ENCODE measurements around the gene CC2D2A.

Gene CC2D2A

DNA sequence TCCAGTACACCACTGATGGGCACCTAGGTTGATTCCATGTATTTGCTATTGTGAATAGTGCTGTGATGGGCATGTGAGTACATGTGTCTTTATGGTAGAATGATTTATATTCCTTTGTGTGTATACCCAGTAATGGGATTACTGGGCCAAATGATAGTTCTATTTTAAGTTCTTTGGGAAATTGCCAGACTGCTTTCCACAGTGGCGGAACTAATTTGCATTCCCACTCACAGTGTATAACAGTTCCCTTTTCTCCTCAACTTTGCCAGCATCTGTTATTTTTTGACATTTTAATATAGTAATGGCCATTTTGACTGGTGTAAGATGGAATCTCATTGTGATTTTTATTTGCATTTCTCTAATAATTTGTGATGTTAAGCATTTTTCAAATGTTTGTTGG lies 25.9 kb downstream of the CC2D2A start:
- no peak overlapping the region for H3K27ac ChIP-seq (ENCODE audit: low read length)
- no peak overlapping the region for H3K4me3 ChIP-seq (ENCODE audit: low read length)
- peaks cover 3% of the 10 kb centered on the region; the same call in 1 of the 2 replicates for H3K9me3 ChIP-seq (ENCODE audit: insufficient read depth, low read depth, low read length)
- no peak overlapping the region for H3K9ac ChIP-seq (ENCODE audit: low read depth, low read length)
- no peaks in the 10 kb centered on the region for H3K4me1 ChIP-seq (ENCODE audit: insufficient read depth, low read length)
- H3K36me3 ChIP-seq (ENCODE audit: insufficient read depth, low read depth, low read length) = no peaks in the 10 kb centered on the region
- H3K27me3 ChIP-seq (ENCODE audit: insufficient read depth, low read length) = no peaks in the 10 kb centered on the region

DNA sequence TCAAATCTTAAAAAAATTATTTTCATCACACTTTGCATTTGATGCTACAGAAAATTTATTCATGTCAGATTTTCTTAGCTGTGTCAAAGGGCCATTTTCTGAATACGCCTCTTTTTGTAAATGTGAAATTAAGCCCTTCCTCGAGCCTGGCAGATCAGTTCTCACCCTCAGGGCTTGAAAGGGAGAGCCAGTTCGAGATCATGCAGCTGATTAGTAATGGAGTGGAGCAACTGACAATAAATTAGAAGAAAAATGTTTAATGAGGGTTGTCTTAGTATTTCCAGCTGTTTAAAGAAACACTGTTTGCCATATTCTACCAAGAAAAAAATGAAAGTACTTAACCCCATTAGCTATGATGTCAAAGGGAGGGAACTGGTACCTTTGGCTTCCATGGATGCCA lies 28.7 kb downstream of the CC2D2A start:
- H3K4me3 ChIP-seq (ENCODE audit: low read length) = no peak overlapping the region
- no peak overlapping the region for H3K9ac ChIP-seq (ENCODE audit: low read depth, low read length)
- H3K27ac ChIP-seq (ENCODE audit: low read length) = no peak overlapping the region
- no peaks in the 10 kb centered on the region for H3K27me3 ChIP-seq (ENCODE audit: insufficient read depth, low read length)
- H3K36me3 ChIP-seq (ENCODE audit: insufficient read depth, low read depth, low read length) = 0 out of 2 replicates have a peak, but pooled peaks cover 1% of the 10 kb centered on the region
- peaks cover 12% of the 10 kb centered on the region for H3K4me1 ChIP-seq (ENCODE audit: insufficient read depth, low read length)
- peaks cover 3% of the 10 kb centered on the region; the same call in 1 of the 2 replicates for H3K9me3 ChIP-seq (ENCODE audit: insufficient read depth, low read depth, low read length)

DNA sequence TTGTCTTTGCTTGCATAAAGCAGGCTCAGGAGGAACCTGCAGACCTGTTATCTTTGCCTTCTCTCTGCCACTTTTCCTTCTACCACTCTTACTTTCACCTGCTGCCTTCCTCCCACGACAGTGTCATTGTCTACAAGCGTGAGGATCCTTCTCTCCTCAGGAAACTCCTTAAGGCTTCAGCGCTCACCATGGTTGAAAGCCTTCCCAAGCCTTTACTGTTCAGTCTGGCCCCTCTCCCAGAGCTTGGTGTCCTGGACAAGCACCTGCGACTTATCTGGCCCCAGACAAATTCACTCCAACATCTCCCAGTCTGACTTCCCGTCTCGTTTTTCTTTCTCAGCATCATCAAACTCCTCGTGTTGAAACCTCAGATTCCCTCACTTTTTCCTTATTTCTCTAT lies 31.0 kb downstream of the CC2D2A start:
- Histone ChIP-seq H3K9me3 (ENCODE audit: insufficient read depth, low read depth, low read length) (peaks cover 3% of the 10 kb centered on the region; the same call in 1 of the 2 replicates), H3K36me3 (ENCODE audit: insufficient read depth, low read depth, low read length) (0 out of 2 replicates have a peak, but pooled peaks cover 5% of the 10 kb centered on the region), H3K27ac (ENCODE audit: low read length) (no peak overlapping the region), H3K27me3 (ENCODE audit: insufficient read depth, low read length) (no peaks in the 10 kb centered on the region), H3K9ac (ENCODE audit: low read depth, low read length) (no peak overlapping the region), H3K4me3 (ENCODE audit: low read length) (no peak overlapping the region), H3K4me1 (ENCODE audit: insufficient read depth, low read length) (peaks cover 12% of the 10 kb centered on the region)

DNA sequence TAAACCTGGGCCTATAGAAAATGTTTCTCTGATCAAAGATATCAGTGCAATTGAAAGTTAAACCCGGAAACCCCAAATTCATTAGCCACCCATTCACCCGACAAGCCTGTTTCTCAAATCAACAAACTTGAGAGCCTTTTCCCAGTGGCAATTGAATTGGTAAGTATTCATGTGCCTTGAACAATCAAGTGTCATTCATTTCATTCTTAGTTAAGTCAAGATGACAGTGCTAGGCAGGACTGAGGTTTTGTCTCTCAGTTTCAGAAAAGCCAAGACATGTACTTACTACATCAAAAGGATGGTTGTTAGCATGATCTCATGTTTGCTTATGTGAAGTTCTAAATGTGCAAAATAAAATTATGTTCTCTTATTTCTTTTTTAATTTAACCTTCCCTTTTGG lies 32.3 kb downstream of the CC2D2A start:
- H3K9ac ChIP-seq (ENCODE audit: low read depth, low read length) = no peak overlapping the region
- H3K27ac ChIP-seq (ENCODE audit: low read length) = no peak overlapping the region
- H3K4me1 ChIP-seq (ENCODE audit: insufficient read depth, low read length) = peaks cover 14% of the 10 kb centered on the region
- H3K4me3 ChIP-seq (ENCODE audit: low read length) = no peak overlapping the region
- 0 out of 2 replicates have a peak, but pooled peaks cover 5% of the 10 kb centered on the region for H3K36me3 ChIP-seq (ENCODE audit: insufficient read depth, low read depth, low read length)
- H3K27me3 ChIP-seq (ENCODE audit: insufficient read depth, low read length) = no peaks in the 10 kb centered on the region
- no peaks in the 10 kb centered on the region; the same call in 1 of the 2 replicates for H3K9me3 ChIP-seq (ENCODE audit: insufficient read depth, low read depth, low read length)

DNA sequence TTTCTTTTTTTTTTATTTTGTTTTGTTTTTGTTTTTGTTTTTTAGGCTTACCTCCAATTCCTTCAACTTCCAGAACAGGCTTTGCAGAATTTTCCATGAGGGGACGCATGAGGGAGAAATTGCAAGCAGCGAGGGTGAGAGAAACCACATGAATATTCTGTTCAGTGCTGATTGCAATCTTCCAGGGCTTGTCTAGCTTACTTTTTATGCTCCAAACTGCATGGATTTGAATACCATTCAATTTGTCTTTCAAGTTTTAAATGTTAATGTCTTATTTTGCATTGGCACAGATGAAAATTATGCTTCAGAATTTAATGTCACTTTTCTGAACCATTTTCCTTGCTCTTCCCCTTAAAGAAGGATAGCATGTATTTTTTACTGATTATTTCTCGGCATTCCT lies 32.7 kb downstream of the CC2D2A start:
- Histone ChIP-seq H3K27ac (ENCODE audit: low read length) (no peak overlapping the region), H3K27me3 (ENCODE audit: insufficient read depth, low read length) (no peaks in the 10 kb centered on the region), H3K4me3 (ENCODE audit: low read length) (no peak overlapping the region), H3K9me3 (ENCODE audit: insufficient read depth, low read depth, low read length) (no peaks in the 10 kb centered on the region; the same call in 1 of the 2 replicates), H3K36me3 (ENCODE audit: insufficient read depth, low read depth, low read length) (0 out of 2 replicates have a peak, but pooled peaks cover 5% of the 10 kb centered on the region), H3K4me1 (ENCODE audit: insufficient read depth, low read length) (peaks cover 14% of the 10 kb centered on the region), H3K9ac (ENCODE audit: low read depth, low read length) (no peak overlapping the region)

DNA sequence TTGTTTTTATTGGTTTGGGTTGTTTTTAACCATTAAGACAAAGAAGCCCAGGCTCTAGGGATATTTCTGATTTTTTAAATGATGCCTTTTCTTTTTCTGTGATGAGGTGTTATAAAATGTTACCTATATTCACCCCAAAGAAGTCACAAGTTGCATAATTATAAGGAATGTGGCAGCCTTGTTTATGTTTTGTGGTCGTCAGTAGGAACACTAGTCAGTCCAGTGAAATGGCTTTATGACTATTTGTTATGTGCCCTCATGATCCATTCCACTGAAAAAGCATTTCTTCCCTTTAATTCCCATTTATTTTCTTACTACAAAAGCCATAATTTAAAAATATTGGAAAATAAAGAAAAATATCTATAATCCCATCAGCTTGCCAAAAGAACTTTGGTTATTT lies 34.4 kb downstream of the CC2D2A start:
- Histone ChIP-seq H3K36me3 (ENCODE audit: insufficient read depth, low read depth, low read length) (0 out of 2 replicates have a peak, but pooled peaks cover 5% of the 10 kb centered on the region), H3K27me3 (ENCODE audit: insufficient read depth, low read length) (no peaks in the 10 kb centered on the region), H3K9me3 (ENCODE audit: insufficient read depth, low read depth, low read length) (no peaks in the 10 kb centered on the region), H3K9ac (ENCODE audit: low read depth, low read length) (no peak overlapping the region), H3K4me3 (ENCODE audit: low read length) (no peak overlapping the region), H3K27ac (ENCODE audit: low read length) (no peak overlapping the region), H3K4me1 (ENCODE audit: insufficient read depth, low read length) (peaks cover 14% of the 10 kb centered on the region)

DNA sequence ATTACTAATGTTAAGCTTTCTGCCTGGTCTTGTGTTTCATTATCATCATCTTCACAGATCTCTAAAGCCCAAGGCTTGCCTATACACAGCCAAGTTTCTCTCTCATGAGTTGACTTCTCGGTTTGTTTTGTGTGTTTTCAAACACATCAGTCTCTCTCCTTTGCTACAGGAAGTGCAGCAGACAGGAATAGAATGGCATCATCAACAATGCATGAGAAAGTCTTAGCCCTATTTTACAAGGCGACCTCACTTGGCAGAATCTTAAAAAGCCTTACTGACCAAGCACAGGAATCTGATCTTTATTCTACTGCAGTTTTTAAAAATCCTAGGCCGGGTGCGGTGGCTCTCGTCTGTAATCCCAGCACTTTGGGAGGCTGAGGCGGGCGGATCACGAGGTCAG lies 36.8 kb downstream of the CC2D2A start:
- Histone ChIP-seq H3K9ac (ENCODE audit: low read depth, low read length) (no peak overlapping the region), H3K27me3 (ENCODE audit: insufficient read depth, low read length) (no peaks in the 10 kb centered on the region), H3K4me3 (ENCODE audit: low read length) (no peak overlapping the region), H3K4me1 (ENCODE audit: insufficient read depth, low read length) (peaks cover 8% of the 10 kb centered on the region), H3K36me3 (ENCODE audit: insufficient read depth, low read depth, low read length) (peaks cover 14% of the 10 kb centered on the region; the same call in 1 of the 2 replicates), H3K9me3 (ENCODE audit: insufficient read depth, low read depth, low read length) (no peaks in the 10 kb centered on the region), H3K27ac (ENCODE audit: low read length) (no peak overlapping the region)

DNA sequence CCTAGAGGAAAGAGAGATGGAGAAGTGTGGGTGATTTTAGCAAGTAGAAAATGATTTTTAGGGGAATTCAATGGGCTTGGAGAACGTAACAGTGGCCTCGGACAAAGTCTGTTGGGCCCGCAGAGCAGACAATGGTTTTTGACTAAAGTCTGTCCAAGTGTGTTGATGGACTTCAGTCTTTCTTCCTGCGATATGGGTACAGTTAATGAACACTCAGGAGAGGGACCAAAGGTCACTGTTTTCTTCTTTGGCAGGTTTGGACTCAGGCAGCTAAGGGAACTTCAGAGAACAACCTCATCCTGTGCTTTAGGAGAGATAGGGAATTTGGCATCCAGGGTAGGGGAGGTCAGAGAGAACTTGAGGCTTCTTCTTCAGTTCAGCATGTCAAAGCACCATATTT lies 38.0 kb downstream of the CC2D2A start:
- Histone ChIP-seq H3K4me1 (ENCODE audit: insufficient read depth, low read length) (peaks cover 2% of the 10 kb centered on the region; the same call in 1 of the 2 replicates), H3K36me3 (ENCODE audit: insufficient read depth, low read depth, low read length) (peaks cover 18% of the 10 kb centered on the region; the same call in 1 of the 2 replicates), H3K9me3 (ENCODE audit: insufficient read depth, low read depth, low read length) (no peaks in the 10 kb centered on the region), H3K9ac (ENCODE audit: low read depth, low read length) (no peak overlapping the region), H3K27ac (ENCODE audit: low read length) (no peak overlapping the region), H3K4me3 (ENCODE audit: low read length) (no peak overlapping the region), H3K27me3 (ENCODE audit: insufficient read depth, low read length) (no peaks in the 10 kb centered on the region)

DNA sequence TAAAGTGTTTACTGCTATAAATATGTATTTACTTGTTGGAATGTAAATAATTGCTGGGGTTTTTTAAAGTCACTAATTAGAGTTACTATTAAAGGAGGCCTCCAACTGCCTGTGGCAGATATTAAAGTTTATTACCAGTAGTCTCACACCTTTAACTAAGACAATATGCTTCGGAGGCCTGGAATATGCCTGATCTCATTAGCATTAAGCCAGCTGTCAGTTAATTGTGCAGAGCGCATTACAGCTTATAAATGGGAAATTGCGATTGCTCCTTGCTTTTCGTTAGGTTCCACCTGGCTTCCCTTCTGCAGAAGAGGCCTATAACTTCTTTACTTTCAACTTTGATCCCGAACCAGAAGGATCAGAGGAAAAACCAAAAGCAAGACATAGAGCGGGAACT lies 41.3 kb downstream of the CC2D2A start:
- no peak overlapping the region for H3K9ac ChIP-seq (ENCODE audit: low read depth, low read length)
- H3K27me3 ChIP-seq (ENCODE audit: insufficient read depth, low read length) = no peaks in the 10 kb centered on the region
- no peak overlapping the region for H3K4me3 ChIP-seq (ENCODE audit: low read length)
- peaks cover 13% of the 10 kb centered on the region; the same call in 1 of the 2 replicates for H3K36me3 ChIP-seq (ENCODE audit: insufficient read depth, low read depth, low read length)
- H3K9me3 ChIP-seq (ENCODE audit: insufficient read depth, low read depth, low read length) = no peaks in the 10 kb centered on the region
- no peak overlapping the region for H3K27ac ChIP-seq (ENCODE audit: low read length)
- peaks cover 2% of the 10 kb centered on the region; the same call in 1 of the 2 replicates for H3K4me1 ChIP-seq (ENCODE audit: insufficient read depth, low read length)

DNA sequence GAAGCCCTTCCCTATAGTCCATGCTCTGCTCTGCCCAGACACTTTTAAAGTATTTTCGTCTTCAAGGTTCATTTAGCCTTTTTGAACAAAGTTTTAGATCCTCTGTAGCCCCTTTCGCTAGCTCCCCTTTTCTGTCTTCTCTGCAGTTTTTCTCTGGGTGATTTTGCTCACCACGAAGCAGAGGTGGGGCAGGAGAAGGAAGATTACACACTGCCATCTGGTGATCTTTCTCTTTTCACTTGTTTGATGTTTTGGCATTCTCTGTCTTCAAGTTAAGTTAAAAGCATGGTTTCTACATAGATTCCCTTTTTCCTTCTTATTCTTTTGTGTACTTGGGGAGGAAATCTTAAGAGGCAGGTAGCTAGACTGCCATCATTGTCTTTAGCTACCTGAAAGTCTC lies 43.9 kb downstream of the CC2D2A start:
- Histone ChIP-seq H3K36me3 (ENCODE audit: insufficient read depth, low read depth, low read length) (peaks cover 27% of the 10 kb centered on the region), H3K9ac (ENCODE audit: low read depth, low read length) (no peak overlapping the region), H3K4me1 (ENCODE audit: insufficient read depth, low read length) (no peaks in the 10 kb centered on the region), H3K27ac (ENCODE audit: low read length) (no peak overlapping the region), H3K9me3 (ENCODE audit: insufficient read depth, low read depth, low read length) (peaks cover 2% of the 10 kb centered on the region), H3K4me3 (ENCODE audit: low read length) (no peak overlapping the region), H3K27me3 (ENCODE audit: insufficient read depth, low read length) (no peaks in the 10 kb centered on the region)

DNA sequence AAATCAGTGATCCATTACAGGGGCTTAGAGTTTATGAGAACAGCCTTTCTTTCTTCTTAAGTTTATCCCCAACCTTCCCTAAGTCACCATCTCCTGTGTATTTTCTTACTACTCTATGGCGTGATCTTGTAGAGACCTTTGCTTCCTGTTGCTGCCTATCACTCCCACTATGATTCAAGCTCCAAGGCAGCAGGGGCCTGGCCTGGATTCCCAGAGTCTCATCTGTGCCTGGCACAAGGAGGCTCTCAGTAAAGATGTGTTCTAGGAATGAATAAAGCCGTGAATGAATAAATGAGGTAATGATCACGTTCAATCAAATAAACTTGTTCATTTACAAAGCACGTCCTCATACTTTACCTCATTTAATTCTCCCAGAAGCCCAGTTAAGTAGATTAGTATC lies 45.4 kb downstream of the CC2D2A start:
- Histone ChIP-seq H3K4me3 (ENCODE audit: low read length) (no peak overlapping the region), H3K9me3 (ENCODE audit: insufficient read depth, low read depth, low read length) (peaks cover 7% of the 10 kb centered on the region), H3K4me1 (ENCODE audit: insufficient read depth, low read length) (no peaks in the 10 kb centered on the region), H3K36me3 (ENCODE audit: insufficient read depth, low read depth, low read length) (peaks cover 31% of the 10 kb centered on the region), H3K27me3 (ENCODE audit: insufficient read depth, low read length) (no peaks in the 10 kb centered on the region), H3K9ac (ENCODE audit: low read depth, low read length) (no peak overlapping the region), H3K27ac (ENCODE audit: low read length) (no peak overlapping the region)

DNA sequence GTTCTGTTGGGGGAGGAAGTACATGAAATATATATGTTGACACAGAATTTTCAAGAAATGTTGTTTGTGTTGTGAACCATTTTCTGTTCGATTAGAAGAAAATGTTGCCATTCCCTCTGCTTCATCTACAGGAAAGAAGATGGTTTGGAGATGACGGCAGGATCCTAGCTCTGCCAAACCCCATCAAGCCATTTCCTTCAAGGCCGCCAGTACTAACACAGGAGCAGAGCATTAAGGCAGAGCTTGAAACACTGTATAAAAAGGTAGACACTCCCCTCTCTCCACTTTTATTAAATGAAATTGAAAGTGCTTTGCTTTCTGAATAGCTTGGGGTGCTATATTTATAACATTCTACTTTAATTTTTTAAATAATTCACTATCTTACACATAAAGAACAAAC lies 46.8 kb downstream of the CC2D2A start:
- H3K36me3 ChIP-seq (ENCODE audit: insufficient read depth, low read depth, low read length) = peaks cover 24% of the 10 kb centered on the region
- no peak overlapping the region for H3K27ac ChIP-seq (ENCODE audit: low read length)
- H3K27me3 ChIP-seq (ENCODE audit: insufficient read depth, low read length) = no peaks in the 10 kb centered on the region
- H3K9ac ChIP-seq (ENCODE audit: low read depth, low read length) = no peak overlapping the region
- no peak overlapping the region for H3K4me3 ChIP-seq (ENCODE audit: low read length)
- no peaks in the 10 kb centered on the region for H3K4me1 ChIP-seq (ENCODE audit: insufficient read depth, low read length)
- peaks cover 7% of the 10 kb centered on the region for H3K9me3 ChIP-seq (ENCODE audit: insufficient read depth, low read depth, low read length)

Data from iPS-20b (cell line).